ENCODE results near the gene NOTCH4.

The NOTCH4 gene

GRCh38 chr6:32200711-32201475 is 23.0 kb downstream of the NOTCH4 start:
- Histone ChIP-seq H3K36me3 (peaks cover 3% of the 10 kb centered on the region; the same call in 1 of the 2 replicates), H3K27ac (no peak overlapping the region), H3K27me3 (ENCODE audit: insufficient read depth, low read depth, severe bottlenecking) (no peaks in the 10 kb centered on the region), H3K4me3 (ENCODE audit: low read depth, low read length) (no peak overlapping the region), H3K9me3 (ENCODE audit: severe bottlenecking) (no peaks in the 10 kb centered on the region)
- TF ChIP-seq CTCF (IDR thresholded peaks at IDR 0.05; ENCODE audit: low read depth, low read length), result no peak
- no peak for DNase-seq

GRCh38 chr6:32198866-32199265 is 25.0 kb downstream of the NOTCH4 start:
- Histone ChIP-seq H3K27me3 (ENCODE audit: insufficient read depth, low read depth, severe bottlenecking) (no peaks in the 10 kb centered on the region), H3K27ac (no peak overlapping the region), H3K9me3 (ENCODE audit: severe bottlenecking) (no peaks in the 10 kb centered on the region), H3K4me3 (ENCODE audit: low read depth, low read length) (no peak overlapping the region), H3K36me3 (peaks cover 3% of the 10 kb centered on the region; the same call in 1 of the 2 replicates)
- TF ChIP-seq CTCF (IDR thresholded peaks at IDR 0.05; ENCODE audit: low read depth, low read length), result no peak
- no peak for DNase-seq

- no peak for TF ChIP-seq CTCF (IDR thresholded peaks at IDR 0.05; ENCODE audit: low read depth, low read length)
- H3K27ac ChIP-seq, result no peak overlapping the region
- H3K36me3 ChIP-seq, result peaks cover 3% of the 10 kb centered on the region; the same call in 1 of the 2 replicates
- H3K9me3 ChIP-seq (ENCODE audit: severe bottlenecking), result no peaks in the 10 kb centered on the region
- no peak overlapping the region for H3K4me3 ChIP-seq (ENCODE audit: low read depth, low read length)
- no peaks in the 10 kb centered on the region for H3K27me3 ChIP-seq (ENCODE audit: insufficient read depth, low read depth, severe bottlenecking)
- DNase-seq, result no peak
Measured at GRCh38 chr6:32198345-32198696, 25.5 kb downstream of the NOTCH4 start.

GRCh38 chr6:32196682-32197616 is 26.9 kb downstream of the NOTCH4 start:
- peak; percentile 74 for DNase-seq
- H3K27ac ChIP-seq, result peak overlapping the region; percentile 100
- peak overlapping the region; percentile 96 for H3K4me3 ChIP-seq (ENCODE audit: low read depth, low read length)
- no peaks in the 10 kb centered on the region for H3K27me3 ChIP-seq (ENCODE audit: insufficient read depth, low read depth, severe bottlenecking)
- H3K36me3 ChIP-seq, result peaks cover 3% of the 10 kb centered on the region; the same call in 1 of the 2 replicates
- TF ChIP-seq CTCF (IDR thresholded peaks at IDR 0.05; ENCODE audit: low read depth, low read length), result no peak
- H3K9me3 ChIP-seq (ENCODE audit: severe bottlenecking), result no peaks in the 10 kb centered on the region

GRCh38 chr6:32195902-32196681 is 27.8 kb downstream of the NOTCH4 start:
- TF ChIP-seq CTCF (IDR thresholded peaks at IDR 0.05; ENCODE audit: low read depth, low read length), result no peak
- Histone ChIP-seq H3K27ac (peak overlapping the region; percentile 100), H3K27me3 (ENCODE audit: insufficient read depth, low read depth, severe bottlenecking) (no peaks in the 10 kb centered on the region), H3K9me3 (ENCODE audit: severe bottlenecking) (no peaks in the 10 kb centered on the region), H3K36me3 (peaks cover 3% of the 10 kb centered on the region; the same call in 1 of the 2 replicates), H3K4me3 (ENCODE audit: low read depth, low read length) (peak overlapping the region; percentile 96)
- DNase-seq, result peak; percentile 97

Data from WERI-Rb-1 (cell line).